HS-5 (cell line): ENCODE measurements around the gene MEIS1.

Source experiments
- DNase-seq: peaks from one replicate; pipeline ENCODE4 v3.0.0-alpha.2; 2012; ENCODE audit warnings: low read depth

Gene MEIS1

DNA sequence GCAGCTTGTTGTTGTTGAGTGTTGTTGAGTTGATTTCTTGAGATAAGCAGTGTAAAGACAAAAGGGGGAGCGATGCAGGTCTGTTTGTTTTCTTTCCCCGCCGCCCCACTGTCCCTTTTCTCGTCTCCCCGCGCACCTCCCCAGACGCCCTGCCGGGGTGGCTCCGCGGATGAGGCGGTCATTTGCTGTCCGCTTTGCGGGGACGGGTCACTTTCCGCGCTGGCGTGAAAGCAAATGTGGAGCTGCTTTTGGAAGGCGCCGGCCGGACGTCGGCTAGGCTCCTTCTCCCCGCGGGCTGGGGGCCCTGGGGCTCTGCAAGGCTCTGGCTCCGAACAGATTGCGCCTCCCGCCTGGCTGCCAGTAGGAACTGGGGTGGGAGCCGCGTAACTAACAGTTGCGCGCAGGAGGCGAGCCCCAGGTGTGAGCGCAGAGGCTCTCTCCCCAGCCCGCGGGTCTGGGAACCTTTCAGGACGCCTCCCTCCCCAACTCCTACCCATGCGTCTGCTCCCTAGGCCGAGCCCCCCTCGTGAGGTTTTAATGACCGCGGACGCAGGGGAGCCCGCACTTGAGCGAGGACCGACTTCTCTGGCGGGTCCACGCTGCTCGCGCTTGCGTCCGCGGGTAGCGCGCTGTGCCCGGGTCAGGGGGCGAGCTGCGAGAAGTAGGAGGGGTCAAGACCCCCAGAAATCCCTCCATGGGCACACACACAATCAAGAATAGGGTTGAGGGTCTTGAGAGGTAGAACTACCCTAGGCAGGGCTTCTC is 146.6 kb downstream of the MEIS1 start:
- no peak for DNase-seq

DNA sequence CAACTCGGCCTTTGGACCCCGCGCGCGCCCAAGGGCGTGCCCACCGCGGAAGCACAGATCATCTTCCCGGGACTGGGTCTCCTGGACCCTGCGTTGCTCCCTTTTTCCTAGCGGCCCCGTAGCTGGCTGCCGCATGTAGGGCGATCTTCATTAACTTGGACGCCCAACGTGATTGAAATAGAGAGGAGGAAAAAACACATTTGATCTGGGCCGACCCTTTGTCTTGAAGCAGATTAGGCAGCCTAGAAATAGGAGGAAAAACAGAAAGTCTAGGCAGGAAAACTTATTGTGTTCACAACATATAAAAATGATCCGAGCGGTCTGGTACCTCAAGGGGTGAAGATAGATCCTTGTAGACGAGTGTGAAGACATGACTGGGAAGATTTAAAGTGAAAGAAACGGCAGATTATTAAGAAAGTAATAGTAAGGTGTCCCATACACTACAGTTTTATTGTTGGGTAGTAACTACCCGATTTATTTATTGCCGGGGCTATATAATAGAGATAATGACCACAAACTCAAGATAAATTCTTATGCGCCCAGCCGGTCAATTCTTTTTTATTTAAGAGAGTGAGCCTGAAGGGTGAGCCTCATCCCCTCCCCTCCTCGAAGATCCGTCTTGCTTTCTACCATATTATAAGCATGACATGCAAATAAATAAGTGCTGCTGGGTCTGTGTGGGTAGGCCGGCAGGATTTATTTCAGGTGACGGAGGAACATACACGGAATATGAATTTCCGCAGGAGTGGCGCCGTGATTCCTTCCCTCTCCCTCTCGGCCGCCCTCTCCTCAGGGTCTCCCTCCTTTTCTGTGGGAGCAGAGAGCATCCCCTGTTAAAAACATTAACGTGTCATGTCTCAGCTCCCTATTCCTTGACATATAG is 147.4 kb downstream of the MEIS1 start:
- no peak for DNase-seq

DNA sequence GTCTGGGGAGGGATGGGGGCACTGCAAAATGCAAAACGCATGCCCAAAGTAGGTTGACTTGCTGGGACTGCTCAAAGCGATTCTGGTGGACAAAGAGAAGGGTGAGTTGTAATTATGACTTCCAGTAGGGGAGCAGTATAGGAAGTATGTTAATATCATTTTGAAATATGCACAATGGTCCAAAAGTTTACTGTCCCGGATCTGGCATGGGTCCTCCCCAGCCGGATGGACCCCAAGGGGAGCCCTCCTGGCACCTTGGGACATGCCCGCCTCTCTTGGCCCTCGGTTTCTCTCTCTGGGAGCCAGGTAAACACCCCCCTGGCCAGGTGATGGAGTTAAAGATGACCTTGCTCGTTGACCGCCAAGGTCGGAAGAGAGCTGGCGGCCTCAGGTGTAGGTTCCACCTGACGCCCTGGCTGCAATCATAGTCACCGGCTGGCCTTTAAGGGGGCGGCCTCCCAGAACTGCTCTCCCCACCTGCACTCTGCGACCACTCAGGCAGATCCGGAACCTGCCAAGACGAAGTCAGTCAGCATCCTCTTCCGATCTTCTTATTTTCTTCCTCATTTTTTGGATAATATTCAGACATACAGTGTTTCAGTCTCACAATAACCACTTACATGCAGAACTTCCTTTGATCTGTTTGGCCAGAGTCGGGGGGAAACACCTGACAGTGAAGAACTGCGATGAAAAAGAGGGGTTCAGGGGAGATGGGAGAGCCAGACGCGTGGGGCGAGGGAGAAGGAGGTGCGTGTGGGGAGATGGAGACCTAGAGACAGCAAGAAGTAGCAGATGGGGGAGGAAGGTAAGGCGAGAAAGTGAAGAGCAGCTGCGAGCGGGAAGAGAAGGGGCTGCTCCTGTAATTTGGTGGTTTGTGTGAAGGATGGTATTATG is 148.3 kb downstream of the MEIS1 start:
- no peak for DNase-seq

DNA sequence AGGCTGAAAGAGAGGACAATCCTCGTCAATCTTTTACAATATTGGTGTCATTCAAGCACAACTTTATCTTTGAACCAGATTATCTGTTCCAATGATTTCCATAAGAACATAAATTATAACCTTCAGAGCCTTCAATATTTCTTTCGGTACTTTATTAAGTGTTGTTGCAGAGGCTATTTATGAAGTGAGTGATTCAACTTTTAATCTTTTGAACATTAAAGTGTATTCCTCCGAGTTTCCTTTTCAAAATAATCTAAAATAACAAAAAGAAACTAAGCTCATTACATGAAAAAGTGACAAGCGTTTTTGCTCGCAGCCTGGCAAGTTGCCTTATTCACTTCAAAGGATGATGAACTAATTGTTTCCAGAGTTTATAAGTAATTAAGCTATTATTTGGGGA is 149.0 kb downstream of the MEIS1 start:
- no peak for DNase-seq

DNA sequence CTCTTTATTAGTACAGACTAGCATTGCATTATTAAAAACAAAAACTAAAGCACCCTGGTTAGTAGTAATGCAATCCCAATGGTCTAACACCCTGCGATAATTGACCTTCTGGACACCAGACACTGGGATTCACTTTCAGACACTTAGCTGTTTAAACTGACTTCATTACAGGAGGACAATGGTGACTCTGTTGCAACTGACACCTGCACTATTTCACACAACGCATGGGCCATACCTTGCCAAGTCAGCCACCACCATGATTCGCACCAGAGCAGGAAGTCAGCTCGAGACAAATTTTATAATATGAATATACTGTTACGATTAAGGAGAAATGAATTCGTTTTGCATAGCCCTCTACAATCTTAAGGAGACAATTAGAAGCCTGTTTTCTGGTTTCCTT is 150.7 kb downstream of the MEIS1 start:
- DNase-seq, result no peak

DNA sequence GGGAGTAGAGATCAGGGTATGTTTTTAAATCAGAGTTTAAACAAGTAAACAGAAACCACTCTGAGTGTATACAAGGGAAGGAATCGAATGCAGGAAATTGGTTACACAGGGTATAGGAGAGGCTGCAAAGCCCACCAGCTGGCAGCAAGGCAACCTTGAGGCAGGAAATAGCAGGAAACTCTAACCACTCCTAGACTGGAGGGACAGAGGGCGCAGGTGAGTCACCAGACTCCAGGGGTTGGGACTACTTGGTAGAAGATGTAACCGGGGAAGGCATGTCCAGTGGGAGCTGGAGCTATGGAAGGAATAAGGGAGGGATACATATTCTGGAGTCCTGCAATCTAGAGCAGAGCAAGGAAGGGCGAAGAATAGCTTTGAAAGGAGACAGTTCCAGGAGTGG is 152.3 kb downstream of the MEIS1 start:
- no peak for DNase-seq

DNA sequence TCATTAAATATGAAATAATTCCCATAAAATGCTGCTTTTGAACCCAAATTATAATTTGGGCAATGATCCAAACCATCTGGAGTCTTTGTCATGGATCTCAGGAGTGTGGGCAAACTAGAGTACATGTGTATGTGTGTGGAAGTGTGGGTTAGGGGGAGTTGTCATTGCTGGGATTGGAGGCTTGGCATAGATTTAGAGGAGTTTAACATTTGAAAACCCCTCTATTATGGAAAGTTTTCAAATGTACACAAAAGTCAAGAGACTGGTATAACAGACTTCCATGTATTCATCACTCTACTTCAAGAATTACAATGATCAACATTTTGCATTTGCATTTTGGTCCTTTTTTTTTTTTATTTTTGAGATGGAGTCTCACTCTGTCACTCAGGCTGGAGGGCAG is 159.1 kb downstream of the MEIS1 start:
- DNase-seq, result no peak

DNA sequence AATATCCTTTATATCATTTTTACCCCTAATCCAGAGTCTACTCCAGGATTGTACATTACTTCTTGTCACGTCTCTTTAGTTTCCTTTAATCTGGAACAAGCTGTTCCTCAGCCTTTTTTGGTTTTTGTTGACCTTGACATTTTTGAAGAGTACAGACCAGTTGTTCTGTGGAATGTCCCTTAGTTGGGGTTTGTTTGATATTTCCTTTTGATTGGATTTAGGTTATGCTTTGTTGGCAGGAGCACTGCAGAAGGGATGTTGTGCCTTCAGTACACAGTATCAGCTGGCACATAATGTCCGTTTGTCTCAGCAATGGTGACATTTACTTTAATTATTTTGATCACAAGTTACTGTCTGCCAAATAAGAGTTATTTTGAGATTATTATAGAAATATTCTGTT is 160.6 kb downstream of the MEIS1 start:
- DNase-seq, result no peak

DNA sequence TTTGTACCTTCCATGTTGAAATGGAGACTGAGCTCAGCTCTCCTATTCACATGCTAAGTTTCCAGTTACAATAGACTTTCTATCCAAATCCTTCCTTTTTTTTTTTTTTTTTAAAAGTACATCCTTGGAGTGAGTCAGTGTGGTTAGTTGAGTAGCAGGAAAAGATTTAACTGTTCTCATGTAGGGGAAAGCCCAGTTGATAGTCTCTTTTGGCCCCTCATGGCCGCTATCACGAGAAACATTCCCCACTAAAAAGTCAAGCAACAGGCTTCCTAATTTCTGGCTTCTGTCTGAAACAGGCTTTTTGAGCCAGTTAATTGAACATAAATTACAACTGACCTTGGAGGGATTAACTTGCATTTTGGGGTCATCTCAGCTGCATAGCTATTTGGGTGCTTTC is 161.3 kb downstream of the MEIS1 start:
- no peak for DNase-seq

DNA sequence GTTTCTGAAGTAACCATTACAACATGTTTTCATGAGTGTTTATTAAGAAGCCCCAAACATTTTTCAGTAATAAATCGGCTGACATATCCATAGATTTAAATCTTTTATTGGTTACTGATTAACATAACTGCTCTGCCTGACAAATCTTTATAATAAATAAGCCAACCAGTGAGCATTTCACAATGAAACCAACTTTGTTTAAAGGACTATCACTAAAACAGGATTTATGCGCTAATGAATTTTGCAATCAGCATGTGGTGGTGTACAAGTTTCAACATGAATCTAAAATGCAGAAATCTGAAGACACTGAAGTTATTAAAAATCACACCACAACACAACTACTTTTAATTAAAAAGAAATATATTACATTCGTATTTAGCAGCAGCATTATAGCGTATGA is 166.7 kb downstream of the MEIS1 start:
- no peak for DNase-seq

DNA sequence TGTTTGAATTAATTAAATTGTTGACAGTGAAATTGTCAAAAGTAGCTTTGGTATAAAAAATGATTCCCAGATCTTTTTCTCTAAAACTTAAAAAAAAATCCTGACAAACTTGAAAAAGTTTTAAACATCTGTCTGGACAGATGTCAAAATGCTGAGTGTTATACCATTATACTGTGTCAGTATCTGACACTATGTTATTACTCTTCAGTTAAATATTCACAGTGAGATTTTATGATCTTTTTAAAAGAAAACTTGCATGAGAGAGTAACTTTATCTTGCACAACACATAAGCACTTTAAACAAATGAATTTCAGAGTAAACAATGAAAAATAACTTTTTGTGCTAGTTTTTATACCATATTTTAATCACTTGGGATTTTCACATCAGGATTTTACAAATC is 167.4 kb downstream of the MEIS1 start:
- no peak for DNase-seq

DNA sequence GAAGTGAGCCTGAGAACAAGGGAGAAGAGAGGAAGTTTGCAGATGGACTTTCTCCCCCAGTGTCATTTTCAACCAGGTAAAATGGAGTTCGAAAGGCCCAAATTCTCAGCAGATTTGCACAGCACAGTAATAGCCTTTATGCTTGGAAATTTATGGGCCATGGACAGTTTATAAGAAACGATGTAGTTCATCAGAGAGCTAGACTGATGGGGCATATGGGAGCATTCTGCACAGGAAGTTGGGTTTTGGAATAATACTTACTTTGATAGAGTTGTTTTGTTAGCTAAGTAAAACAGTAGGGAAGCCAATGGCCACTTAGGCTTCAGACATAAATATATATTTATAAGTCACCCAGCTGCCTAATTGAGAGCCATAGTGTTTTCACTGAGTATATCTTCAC is 169.4 kb downstream of the MEIS1 start:
- DNase-seq, result no peak

DNA sequence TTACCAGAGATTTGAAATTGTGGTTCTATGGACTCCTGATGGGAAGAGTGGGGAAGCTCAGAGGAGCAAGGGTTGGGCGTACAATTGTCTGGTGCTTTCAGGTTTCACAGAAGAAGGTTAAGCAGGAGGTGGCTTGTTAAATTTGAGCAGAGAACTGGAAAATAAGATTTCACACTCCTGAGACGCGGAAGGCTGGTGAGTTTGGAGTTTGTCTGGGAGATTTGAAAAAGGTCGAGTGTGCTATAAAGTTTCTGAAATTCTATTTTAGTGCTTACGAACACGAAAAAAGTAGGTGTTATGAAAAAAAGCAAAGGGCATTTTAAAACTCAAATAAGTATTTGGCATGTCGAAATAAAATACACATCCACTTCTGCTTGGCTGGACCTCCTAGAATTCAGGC is 170.1 kb downstream of the MEIS1 start:
- no peak for DNase-seq

DNA sequence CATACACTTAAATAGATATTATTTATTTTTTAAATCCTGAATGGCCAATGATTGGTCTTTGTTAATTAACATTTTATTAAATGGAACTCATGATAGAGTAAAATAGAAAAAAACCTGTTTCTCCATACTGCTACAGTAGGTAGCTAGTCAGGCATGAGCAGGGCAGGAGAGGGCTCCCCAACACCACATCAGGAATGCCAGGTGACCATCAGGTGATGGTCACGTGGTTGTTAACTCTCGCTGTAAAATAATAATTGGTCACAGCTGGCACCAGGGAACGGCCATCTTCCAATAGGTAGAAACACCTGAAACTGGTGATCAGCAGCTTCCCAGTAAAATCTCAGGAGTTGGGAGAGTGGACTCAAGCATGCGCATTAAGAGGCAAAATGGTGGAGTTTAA is 172.2 kb downstream of the MEIS1 start:
- no peak for DNase-seq
